Panc1 (cell line): ENCODE measurements around the gene NOP16. TPM values are rescaled to one million over a fixed set of nuclear protein-coding genes. Genes with fewer than 3 reads are reported as not detected.

ENCODE experiments used
- ATAC-seq: fragments of 200-7000 bp; cut with Tn5 transposase; 2 replicates; pipeline ENCODE4 v1.9.1; 2020; ENCODE audit warnings: mild to moderate bottlenecking, moderate library complexity
- BruUV-seq: library from RNA; stranded (reverse); fragments of 400-500 nt; replicated peaks from 2 replicates; lab custom pipeline; 2021; lab: Mats Ljungman, UMichigan
- CTCF ChIA-PET: fragments of 300-600 bp; sonication (Branson Sonifier 250); formaldehyde crosslinking; loops from one replicate; lab custom pipeline; 2022; ENCODE audit warnings: antibody characterized with exemption; lab: Charles Lee
- POLR2A ChIA-PET: fragments of 300-600 bp; sonication (Branson Sonifier 250); formaldehyde crosslinking; loops from one replicate; lab custom pipeline; 2022; ENCODE audit warnings: antibody characterized with exemption; lab: Charles Lee
- DNase-seq: peaks from one replicate; pipeline ENCODE4 v3.0.0-alpha.2; 2010; ENCODE audit warnings: low read depth, low spot score
- H3K27ac ChIP-seq: 2 replicates; pipeline ENCODE4 v1.5.1; 2011; ENCODE audit warnings: mild to moderate bottlenecking, low read length, inconsistent platforms
- H3K27me3 ChIP-seq: fragments of 200-500 bp; sonication (Bioruptor generic); 2 replicates; pipeline ENCODE4 v1.6.0; 2014; ENCODE audit warnings: low read length, inconsistent platforms; ENCODE audit not compliant: control insufficient read depth, insufficient read depth
- H3K36me3 ChIP-seq: fragments of 200-500 bp; sonication (Bioruptor generic); 2 replicates; pipeline ENCODE4 v1.5.1; 2014; ENCODE audit warnings: inconsistent platforms, mild to moderate bottlenecking, low read length, moderate library complexity; ENCODE audit not compliant: control insufficient read depth, insufficient read depth
- H3K4me1 ChIP-seq: 2 replicates; pipeline ENCODE4 v1.5.1; 2011; ENCODE audit warnings: inconsistent platforms, mild to moderate bottlenecking, low read length, moderate library complexity; ENCODE audit not compliant: control insufficient read depth, insufficient read depth
- H3K4me3 ChIP-seq, 2 experiments: 2 replicates each; pipeline ENCODE4 v1.5.1; 2011 to 2012; ENCODE audit warnings: low read depth in 2 of 2, low read length in 2 of 2, mild to moderate bottlenecking in 2 of 2, inconsistent platforms in 1 of 2, moderate library complexity in 1 of 2
- H3K9me3 ChIP-seq: fragments of 200-500 bp; sonication (Bioruptor generic); 2 replicates; pipeline ENCODE4 v1.5.1; 2014; ENCODE audit warnings: low read depth, mild to moderate bottlenecking, inconsistent platforms, low read length, moderate library complexity; ENCODE audit not compliant: control insufficient read depth, insufficient read depth
- CTCF ChIP-seq: fragments of 450-650 bp; IDR thresholded peaks from 2 replicates; pipeline ENCODE4 v1.5.1; 2017; ENCODE audit warnings: mild to moderate bottlenecking
- POLR2AphosphoS5 ChIP-seq: IDR thresholded peaks from 2 replicates; pipeline ENCODE4 v1.6.1; 2012; ENCODE audit warnings: mild to moderate bottlenecking, low read depth, low read length, moderate library complexity
- REST ChIP-seq, 2 experiments: IDR thresholded peaks; 2 replicates each; pipeline ENCODE4 v1.6.1; 2011 to 2012; ENCODE audit warnings: low read depth in 2 of 2, control low read depth in 1 of 2, low read length in 1 of 2, mild to moderate bottlenecking in 1 of 2, moderate library complexity in 1 of 2; ENCODE audit not compliant: insufficient read depth in 1 of 2
- SIN3A ChIP-seq: IDR thresholded peaks from 2 replicates; pipeline ENCODE4 v1.6.1; 2012; ENCODE audit warnings: low read depth, mild to moderate bottlenecking, low read length, moderate library complexity, borderline replicate concordance; ENCODE audit not compliant: insufficient read depth
- TCF7L2 ChIP-seq: IDR thresholded peaks from 2 replicates; pipeline ENCODE4 v1.6.1; 2011; ENCODE audit warnings: mild to moderate bottlenecking, low read depth, low read length, inconsistent platforms
- in situ Hi-C: cut with HindIII; loops from 2 replicates; pipeline ENCODE4 v1.10.0; 2016; ENCODE audit warnings: low sequenced_read_pairs, low pct_unique_long_range_greater_than_20kb
- intact Hi-C: fragments of 100-400 bp; cut with micrococcal nuclease; formaldehyde crosslinking; loops from one replicate; pipeline ENCODE4 v1.10.0; 2022; ENCODE audit not compliant: unreplicated experiment
- total RNA-seq: library from RNA; stranded (reverse); gene quantifications from one replicate; pipeline ENCODE4 v1.2.1, GENCODE V29; 2021; ENCODE audit not compliant: unreplicated experiment

NOP16 gene
- total RNA-seq, 1 experiment from 2014 or later, result 76.2 TPM

DNA sequence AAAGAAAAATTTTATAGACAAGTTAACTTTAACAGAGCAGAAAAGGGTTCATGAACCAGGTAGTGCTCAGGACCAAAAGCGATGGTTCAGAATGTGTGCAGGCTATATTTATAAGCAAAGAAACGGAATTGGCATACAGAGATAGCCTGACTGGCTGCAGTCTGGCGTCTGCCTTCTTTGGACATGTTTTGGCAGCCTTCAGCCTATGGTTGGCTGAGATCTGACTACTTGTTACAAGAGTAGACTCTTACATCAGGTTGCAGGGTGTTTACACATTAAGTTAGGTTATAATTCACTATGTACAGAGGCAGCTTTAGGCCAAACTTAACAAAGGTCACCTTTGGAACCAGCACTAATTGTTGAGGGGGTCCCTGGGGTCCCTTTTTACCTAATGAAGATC lies 7.0 kb downstream of the NOP16 start:
- Histone ChIP-seq H3K4me1 (peaks cover 8% of the 10 kb centered on the region), H3K27me3 (no peaks in the 10 kb centered on the region), H3K9me3 (no peaks in the 10 kb centered on the region), H3K4me3 (no peak overlapping the region), H3K27ac (no peak overlapping the region), H3K36me3 (peaks cover 26% of the 10 kb centered on the region)
- ChIA-PET POLR2A (no interaction called here), CTCF (interaction anchor here (0.6 kb wide), 1 partner anchor 654 kb away, joined by 3 read pairs; no protein-coding TSS in a partner anchor)
- ATAC-seq (no peak), DNase-seq (no peak)
- in situ Hi-C loops (no loop called here), intact Hi-C loops (no loop called here)
- no TSS peak for BruUV-seq
- no peak for TF ChIP-seq POLR2AphosphoS5
- no peak for TF ChIP-seq TCF7L2
- TF ChIP-seq REST (IDR thresholded peaks at IDR 0.05; ENCODE audit: insufficient read depth in 1 of 2, low read depth in 2 of 2, low read length in 1 of 2), result no peak
- no peak for TF ChIP-seq SIN3A
- no peak for TF ChIP-seq CTCF

- Histone ChIP-seq H3K4me1 (no peaks in the 10 kb centered on the region), H3K4me3 (no peak overlapping the region), H3K27ac (no peak overlapping the region), H3K9me3 (no peaks in the 10 kb centered on the region), H3K36me3 (peaks cover 16% of the 10 kb centered on the region), H3K27me3 (no peaks in the 10 kb centered on the region)
- ChIA-PET CTCF (no interaction called here), POLR2A (no interaction called here)
- DNase-seq (no peak), ATAC-seq (no peak)
- no TSS peak for BruUV-seq
- in situ Hi-C loops, result no loop called here
- no peak for TF ChIP-seq POLR2AphosphoS5
- TF ChIP-seq CTCF, result no peak
- TF ChIP-seq TCF7L2, result no peak
- no peak for TF ChIP-seq REST (IDR thresholded peaks at IDR 0.05; ENCODE audit: insufficient read depth in 1 of 2, low read depth in 2 of 2, low read length in 1 of 2)
- no peak for TF ChIP-seq SIN3A
- intact Hi-C loops, result no loop called here
Observed at GRCh38 chr5:176379881-176380280, 8.5 kb downstream of the NOP16 start.
